G401.6 (cell line): ENCODE data around the gene MYO10.
"Not testable (repeated sequence)": the region's sequence is repeated elsewhere in the genome, so short reads cannot be mapped to it uniquely, and the experiment has no call there.

ENCODE experiments used
- FAIRE-seq: peaks from 2 replicates; lab custom pipeline; 2012; peaks lifted over from hg19 to GRCh38; lab: Jason Lieb, UNC

Gene MYO10

GRCh38 chr5:16886793-16887345 is 49.2 kb downstream of the MYO10 start:
- no peak for FAIRE-seq

GRCh38 chr5:16886366-16886736 is 49.7 kb downstream of the MYO10 start:
- no peak for FAIRE-seq

GRCh38 chr5:16885635-16886365 is 50.3 kb downstream of the MYO10 start:
- FAIRE-seq = no peak

GRCh38 chr5:16884595-16884994 is 51.5 kb downstream of the MYO10 start:
- FAIRE-seq = no peak

- no peak for FAIRE-seq
Measured at GRCh38 chr5:16883806-16884205, 52.3 kb downstream of the MYO10 start.

GRCh38 chr5:16883176-16883575 is 52.9 kb downstream of the MYO10 start:
- no peak for FAIRE-seq

- no peak for FAIRE-seq
Measured at GRCh38 chr5:16881251-16881650, 54.8 kb downstream of the MYO10 start.

GRCh38 chr5:16880547-16880946 is 55.5 kb downstream of the MYO10 start:
- no peak for FAIRE-seq

GRCh38 chr5:16879650-16880049 is 56.4 kb downstream of the MYO10 start:
- FAIRE-seq = no peak

- FAIRE-seq = no peak
Measured at GRCh38 chr5:16879191-16879590, 56.9 kb downstream of the MYO10 start.

GRCh38 chr5:16877267-16877935 is 58.7 kb downstream of the MYO10 start:
- no peak for FAIRE-seq

- FAIRE-seq = not testable (repeated sequence)
Measured at GRCh38 chr5:16874424-16874823, 61.7 kb downstream of the MYO10 start.

GRCh38 chr5:16871746-16872339 is 64.2 kb downstream of the MYO10 start:
- no peak for FAIRE-seq

- no peak for FAIRE-seq
Measured at GRCh38 chr5:16870878-16871277, 65.2 kb downstream of the MYO10 start.

GRCh38 chr5:16869821-16870796 is 66.0 kb downstream of the MYO10 start:
- FAIRE-seq = no peak

- FAIRE-seq = no peak
Measured at GRCh38 chr5:16867577-16867953, 68.5 kb downstream of the MYO10 start.

GRCh38 chr5:16866795-16867576 is 69.1 kb downstream of the MYO10 start:
- no peak for FAIRE-seq

GRCh38 chr5:16866273-16866672 is 69.8 kb downstream of the MYO10 start:
- no peak for FAIRE-seq

- no peak for FAIRE-seq
Measured at GRCh38 chr5:16865151-16865550, 70.9 kb downstream of the MYO10 start.

- no peak for FAIRE-seq
Measured at GRCh38 chr5:16864631-16865131, 71.4 kb downstream of the MYO10 start.

- FAIRE-seq = no peak
Measured at GRCh38 chr5:16863469-16863946, 72.6 kb downstream of the MYO10 start.
